Small intestine (tissue), 7 donors: Measurements from ENCODE around the gene FIGN. TPM values are rescaled to one million over a fixed set of nuclear protein-coding genes. Genes with fewer than 3 reads are reported as not detected.

Experiments used
- DNase-seq, 2 donors: peaks; one replicate each; pipeline versions ENCODE4 v3.0.0 to v3.0.0-alpha.2; 2013
- FAIRE-seq: peaks from 2 replicates; lab custom pipeline; 2012; peaks lifted over from hg19 to GRCh38; lab: Jason Lieb, UNC
- H3K27ac ChIP-seq, 3 donors: one replicate each; pipeline ENCODE4 v1.5.1; 2013; ENCODE audit warnings: low read length in 2 of 3, mild to moderate bottlenecking in 2 of 3, control low read depth in 1 of 3, inconsistent platforms in 1 of 3, low read depth in 1 of 3, moderate library complexity in 1 of 3
- H3K27me3 ChIP-seq, 3 donors: one replicate each; pipeline ENCODE4 v1.6.1; 2013; ENCODE audit warnings: low read length in 3 of 3, inconsistent platforms in 1 of 3; ENCODE audit not compliant: control insufficient read depth in 3 of 3, insufficient read depth in 3 of 3
- H3K36me3 ChIP-seq, 3 donors: one replicate each; pipeline ENCODE4 v1.6.1; 2013; ENCODE audit warnings: low read length in 3 of 3, inconsistent platforms in 1 of 3, low read depth in 1 of 3, mild to moderate bottlenecking in 1 of 3, moderate library complexity in 1 of 3; ENCODE audit not compliant: control insufficient read depth in 3 of 3, insufficient read depth in 2 of 3
- H3K4me1 ChIP-seq, 3 donors: one replicate each; pipeline ENCODE4 v1.6.1; 2013; ENCODE audit warnings: low read length in 2 of 3, inconsistent platforms in 1 of 3, low read depth in 1 of 3, mild to moderate bottlenecking in 1 of 3, moderate library complexity in 1 of 3; ENCODE audit not compliant: control insufficient read depth in 3 of 3, insufficient read depth in 2 of 3
- H3K4me3 ChIP-seq, 3 donors: one replicate each; pipeline ENCODE4 v1.5.1; 2013; ENCODE audit warnings: low read length in 3 of 3, control low read depth in 1 of 3, inconsistent platforms in 1 of 3, low read depth in 1 of 3, mild to moderate bottlenecking in 1 of 3, moderate library complexity in 1 of 3
- H3K9me3 ChIP-seq, 2 donors: one replicate each; pipeline ENCODE4 v1.6.1; 2013; ENCODE audit warnings: low read depth in 1 of 2, low read length in 1 of 2; ENCODE audit not compliant: control insufficient read depth in 2 of 2, insufficient read depth in 1 of 2
- WGBS, 3 donors: extraction: QIAGEN DNeasy Blood & Tissue Kit; methylation state at CpG; one replicate each; pipeline ENCODE4 v1.1.7; 2013; 5-methylcytosine and 5-hydroxymethylcytosine counted together
- polyA plus RNA-seq, 4 donors: library from polyadenylated mRNA; stranded (reverse) in 3 of 4; unstranded in 1 of 4; fragments of 200-250 nt in 3 of 4; fragments of 120-200 nt in 1 of 4; gene quantifications; one replicate each; pipeline versions ENCODE4 v1.2.1 to v1.2.3, GENCODE V29; 2013
- donor health status: healthy with polysubstance abuse.
- donor health status: control.
- donor health status: control.
- donor health status: Bipolar disorder and iron deficiency.
- donor health status: healthy.

FIGN gene
- polyA plus RNA-seq, 4 donors: 0.27 to 1.0 (median 0.64) TPM; not detected in 1

GRCh38 chr2:163711258-163711657, 24.6 kb downstream of the FIGN start:
- Histone ChIP-seq H3K27ac (no peak overlapping the region), H3K27me3 (no peaks in the 10 kb centered on the region), H3K4me3 (no peak overlapping the region), H3K9me3 (no peaks in the 10 kb centered on the region), H3K4me1 (no peaks in the 10 kb centered on the region), H3K36me3 (no peaks in the 10 kb centered on the region)
- 81 to 89% (median 88%) methylated on average over 4 of the region's 4 CpGs for WGBS, 3 donors
- no peak for DNase-seq
- no peak for FAIRE-seq

DNA sequence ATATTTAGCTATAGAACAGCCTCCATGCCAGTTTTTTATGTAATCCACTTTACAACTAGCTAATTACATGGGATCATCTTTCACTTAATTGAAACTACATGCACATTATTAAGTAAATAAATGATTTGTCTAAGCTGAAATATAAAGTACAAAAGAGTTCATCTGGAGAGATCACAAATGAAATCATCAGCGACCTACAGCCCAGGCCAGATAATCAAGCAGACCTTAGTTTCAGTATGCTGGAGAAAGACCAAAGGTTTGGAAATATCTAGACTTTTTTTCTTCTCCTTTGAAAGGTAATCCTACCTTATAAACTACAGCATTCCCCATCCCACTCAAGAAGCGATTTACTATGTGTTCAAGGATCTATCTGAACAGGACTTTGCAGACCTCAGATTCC, 26.5 kb downstream of the FIGN start:
- FAIRE-seq: no peak
- DNase-seq: no peak
- Histone ChIP-seq H3K36me3 (no peaks in the 10 kb centered on the region), H3K27ac (no peak overlapping the region), H3K4me1 (no peaks in the 10 kb centered on the region), H3K4me3 (no peak overlapping the region), H3K27me3 (no peaks in the 10 kb centered on the region), H3K9me3 (no peaks in the 10 kb centered on the region)
- WGBS, 3 donors: 51 to 75% (median 56%) methylated on average over 2 of the region's 2 CpGs

DNA sequence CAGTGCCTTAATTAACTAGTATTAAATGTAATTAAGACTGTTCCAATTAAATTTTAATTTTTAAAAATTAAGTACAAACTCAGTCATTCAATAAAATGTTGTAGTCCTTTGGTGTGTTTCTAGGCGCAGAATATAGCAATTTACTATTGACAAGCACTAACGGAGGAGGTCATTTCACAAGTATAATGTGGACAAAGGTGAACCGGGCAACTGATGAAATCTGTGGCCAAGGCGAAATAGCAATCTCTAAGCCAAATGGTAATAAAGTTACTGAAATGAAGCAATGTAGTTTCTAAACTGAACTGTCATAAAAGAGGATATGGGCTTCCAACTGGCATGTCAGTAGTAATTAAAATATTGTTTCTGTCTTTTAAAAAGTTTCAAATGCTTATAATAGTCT, 27.5 kb downstream of the FIGN start:
- FAIRE-seq: no peak
- no peaks in the 10 kb centered on the region for H3K9me3 ChIP-seq
- 76 to 88% (median 83%) methylated on average over 4 of the region's 4 CpGs for WGBS, 3 donors
- H3K4me3 ChIP-seq: no peak overlapping the region
- H3K4me1 ChIP-seq: no peaks in the 10 kb centered on the region
- H3K27ac ChIP-seq: no peak overlapping the region
- DNase-seq: no peak
- H3K36me3 ChIP-seq: no peaks in the 10 kb centered on the region
- no peaks in the 10 kb centered on the region for H3K27me3 ChIP-seq

GRCh38 chr2:163703386-163703785, 32.4 kb downstream of the FIGN start:
- Histone ChIP-seq H3K4me1 (no peaks in the 10 kb centered on the region), H3K4me3 (no peak overlapping the region), H3K27ac (no peak overlapping the region), H3K27me3 (no peaks in the 10 kb centered on the region), H3K36me3 (no peaks in the 10 kb centered on the region), H3K9me3 (no peaks in the 10 kb centered on the region)
- DNase-seq (no peak), FAIRE-seq (no peak)
- WGBS, 3 donors: 16 to 48% (median 42%) methylated on average over 1 of the region's 1 CpG

DNA sequence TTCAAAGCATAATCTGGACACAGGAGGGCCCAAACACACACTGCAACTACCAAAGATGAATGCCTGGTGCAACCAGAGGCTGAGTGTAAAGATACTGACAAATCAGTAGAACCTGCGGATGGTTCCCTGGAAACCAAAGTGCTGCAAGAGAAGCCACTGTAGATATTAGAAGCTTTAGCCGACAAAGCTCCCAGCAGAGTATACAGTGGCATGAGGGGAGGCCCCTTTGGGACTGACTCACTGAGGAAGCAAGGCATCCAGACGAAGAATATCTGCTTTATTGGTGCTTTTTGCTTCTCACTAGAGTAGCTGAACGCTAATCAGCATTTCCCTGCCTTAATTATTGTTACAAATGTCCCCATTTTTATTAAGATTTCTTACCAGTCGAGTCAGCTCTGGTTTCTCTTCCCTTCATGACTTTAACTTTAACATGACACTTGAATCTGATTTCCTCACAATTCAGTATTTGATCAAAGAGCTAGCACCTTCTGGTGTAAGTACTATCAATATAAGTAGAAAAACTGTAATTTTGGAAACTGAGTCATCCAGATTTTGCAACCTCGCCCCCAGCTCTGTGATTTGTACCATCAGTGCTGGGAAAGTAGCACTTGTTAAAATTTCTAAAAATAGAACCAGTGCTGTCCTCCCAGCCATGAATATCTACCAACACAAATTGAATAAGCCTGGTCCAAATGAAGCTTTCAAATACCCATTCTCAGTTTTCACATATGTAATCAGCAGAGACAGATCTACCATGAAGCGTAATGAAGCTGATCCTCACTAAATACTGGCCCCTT, 34.2 kb downstream of the FIGN start:
- FAIRE-seq: no peak

GRCh38 chr2:163698857-163699256, 37.0 kb downstream of the FIGN start:
- no peaks in the 10 kb centered on the region for H3K27me3 ChIP-seq
- H3K27ac ChIP-seq: no peak overlapping the region
- no peak for DNase-seq
- H3K4me1 ChIP-seq: no peaks in the 10 kb centered on the region
- H3K4me3 ChIP-seq: no peak overlapping the region
- WGBS, 3 donors: 60 to 74% (median 66%) methylated on average over 1 of the region's 1 CpG
- no peaks in the 10 kb centered on the region for H3K9me3 ChIP-seq
- no peaks in the 10 kb centered on the region for H3K36me3 ChIP-seq
- no peak for FAIRE-seq

More for the DNA sequence above, 34.2 kb downstream of the FIGN start:
- H3K9me3 ChIP-seq: no peaks in the 10 kb centered on the region
- no peak overlapping the region for H3K27ac ChIP-seq
- no peak for DNase-seq
- H3K27me3 ChIP-seq: no peaks in the 10 kb centered on the region
- H3K4me1 ChIP-seq: no peaks in the 10 kb centered on the region
- no peak overlapping the region for H3K4me3 ChIP-seq
- 55 to 77% (median 65%) methylated on average over 7 of the region's 7 CpGs for WGBS, 3 donors
- no peaks in the 10 kb centered on the region for H3K36me3 ChIP-seq

- Histone ChIP-seq H3K27ac (no peak overlapping the region), H3K27me3 (no peaks in the 10 kb centered on the region), H3K4me3 (no peak overlapping the region), H3K9me3 (no peaks in the 10 kb centered on the region), H3K4me1 (no peaks in the 10 kb centered on the region), H3K36me3 (no peaks in the 10 kb centered on the region)
- 78 to 79% (median 78%) methylated on average over 5 of the region's 5 CpGs for WGBS, 3 donors
- FAIRE-seq: no peak
- DNase-seq: no peak
These were observed 37.8 kb downstream of the FIGN start for GRCh38 chr2:163697846-163698637.

- FAIRE-seq: no peak
These were observed 38.4 kb downstream of the FIGN start for GRCh38 chr2:163697429-163697828.

More at GRCh38 chr2:163697429-163697828, 38.4 kb downstream of the FIGN start:
- WGBS, 3 donors: 45 to 58% (median 55%) methylated on average over 3 of the region's 3 CpGs
- Histone ChIP-seq H3K9me3 (no peaks in the 10 kb centered on the region), H3K4me3 (no peak overlapping the region), H3K27ac (no peak overlapping the region), H3K27me3 (no peaks in the 10 kb centered on the region), H3K36me3 (no peaks in the 10 kb centered on the region), H3K4me1 (no peaks in the 10 kb centered on the region)
- DNase-seq: no peak
